HG03378 (cell line): ENCODE data around the gene TH.

ENCODE experiments used
- ATAC-seq: cut with Tn5 transposase; IDR thresholded peaks from one replicate; pipeline ENCODE4 v1.9.1; 2021; ENCODE audit warnings: mild to moderate bottlenecking, moderate library complexity; ENCODE audit not compliant: unreplicated experiment

The TH gene

DNA sequence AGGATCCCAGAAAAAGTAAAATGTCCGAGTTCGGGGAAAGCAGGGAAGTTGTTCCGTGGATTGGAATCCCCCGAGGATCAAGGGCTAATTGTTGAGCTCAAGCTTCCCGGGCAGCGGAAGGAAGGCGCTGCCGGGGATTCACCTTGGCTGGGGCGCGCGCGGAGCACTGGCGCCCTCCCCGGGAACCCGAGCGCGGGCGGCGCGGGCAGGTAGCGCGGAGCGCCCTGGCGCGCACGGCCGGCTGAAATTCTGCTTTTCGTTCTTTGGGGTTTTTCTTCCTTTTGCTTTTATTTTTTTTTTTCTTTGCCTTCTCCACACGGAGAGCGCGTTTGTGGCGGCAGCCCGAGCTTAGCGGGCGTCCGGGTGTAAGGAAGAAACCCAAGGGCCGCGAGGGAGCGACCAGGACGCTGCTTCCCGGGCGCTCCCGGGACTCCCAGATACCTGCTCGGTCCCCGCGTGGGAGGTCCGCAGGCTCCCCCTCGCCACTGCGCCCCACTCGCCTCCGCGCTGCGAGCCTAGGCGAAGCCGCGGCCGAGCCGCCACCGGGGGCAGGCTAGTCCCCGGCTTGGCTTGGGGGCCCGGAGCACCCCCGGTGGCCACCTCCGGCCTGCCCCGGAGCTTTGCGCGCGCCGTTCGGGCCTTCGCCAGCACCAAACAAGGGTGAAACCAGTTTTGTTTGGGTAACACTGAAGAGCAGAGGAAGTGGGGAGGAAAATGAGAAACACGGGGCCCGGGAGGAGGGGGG is 27.6 kb downstream of the TH start:
- no peak for ATAC-seq

DNA sequence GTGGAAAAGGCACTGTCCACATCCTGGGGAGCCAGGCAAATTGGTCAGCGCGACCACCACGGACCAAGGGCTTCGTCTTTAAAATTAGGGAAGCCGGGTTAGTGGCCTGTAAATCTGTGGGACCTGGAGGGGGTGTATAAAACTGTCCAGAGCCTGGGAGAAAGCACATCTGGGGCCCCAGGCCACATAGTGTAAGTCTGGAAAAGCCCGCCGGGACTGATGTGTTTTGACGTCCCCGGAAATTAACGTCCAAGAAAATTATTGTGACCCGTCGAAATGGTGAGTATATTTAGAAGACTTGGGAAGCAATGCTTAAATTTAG is 28.2 kb downstream of the TH start:
- ATAC-seq: no peak

DNA sequence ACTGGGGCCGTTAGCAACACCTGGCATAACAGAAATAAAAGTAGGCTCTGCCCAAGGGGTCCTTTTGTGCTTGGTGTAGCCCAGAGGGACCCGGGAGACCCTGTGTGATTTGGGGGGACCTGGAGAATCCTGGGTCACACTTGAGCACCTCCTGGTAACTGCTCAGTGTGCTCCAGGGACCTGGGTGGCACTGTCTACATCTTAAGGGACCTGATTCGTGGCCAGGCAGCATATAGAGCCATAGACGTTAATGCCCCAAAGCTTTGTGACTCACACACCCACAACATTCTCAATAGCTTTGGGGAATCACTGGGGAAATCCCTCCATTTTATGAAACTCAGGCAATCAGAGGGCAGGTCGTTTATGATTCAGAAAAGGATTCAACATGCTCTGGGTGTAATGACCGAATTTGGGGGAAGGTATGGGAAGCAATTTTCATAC is 28.8 kb downstream of the TH start:
- ATAC-seq: no peak

DNA sequence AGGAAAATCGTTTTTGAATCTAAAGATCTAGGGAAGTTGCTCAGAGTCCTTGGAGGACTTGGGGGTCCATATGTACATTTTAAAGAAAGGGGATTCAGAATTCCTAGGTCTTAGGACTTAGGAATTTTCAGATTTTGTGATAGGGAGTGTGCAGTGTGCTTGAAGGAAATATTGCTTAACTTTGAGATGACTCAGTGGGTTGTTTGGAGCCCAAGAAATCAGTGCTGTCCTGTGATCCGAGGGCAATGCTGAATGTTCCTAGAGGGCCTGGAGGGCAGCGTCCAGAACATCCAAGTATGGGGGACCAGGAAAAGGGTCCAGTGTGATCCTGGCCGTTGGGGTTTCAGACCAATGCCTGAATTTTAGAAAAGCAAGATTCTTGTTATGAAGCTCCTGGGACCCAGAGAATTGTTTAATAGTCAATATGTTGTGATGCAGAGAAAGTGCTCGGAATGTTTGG is 29.3 kb downstream of the TH start:
- ATAC-seq: no peak

DNA sequence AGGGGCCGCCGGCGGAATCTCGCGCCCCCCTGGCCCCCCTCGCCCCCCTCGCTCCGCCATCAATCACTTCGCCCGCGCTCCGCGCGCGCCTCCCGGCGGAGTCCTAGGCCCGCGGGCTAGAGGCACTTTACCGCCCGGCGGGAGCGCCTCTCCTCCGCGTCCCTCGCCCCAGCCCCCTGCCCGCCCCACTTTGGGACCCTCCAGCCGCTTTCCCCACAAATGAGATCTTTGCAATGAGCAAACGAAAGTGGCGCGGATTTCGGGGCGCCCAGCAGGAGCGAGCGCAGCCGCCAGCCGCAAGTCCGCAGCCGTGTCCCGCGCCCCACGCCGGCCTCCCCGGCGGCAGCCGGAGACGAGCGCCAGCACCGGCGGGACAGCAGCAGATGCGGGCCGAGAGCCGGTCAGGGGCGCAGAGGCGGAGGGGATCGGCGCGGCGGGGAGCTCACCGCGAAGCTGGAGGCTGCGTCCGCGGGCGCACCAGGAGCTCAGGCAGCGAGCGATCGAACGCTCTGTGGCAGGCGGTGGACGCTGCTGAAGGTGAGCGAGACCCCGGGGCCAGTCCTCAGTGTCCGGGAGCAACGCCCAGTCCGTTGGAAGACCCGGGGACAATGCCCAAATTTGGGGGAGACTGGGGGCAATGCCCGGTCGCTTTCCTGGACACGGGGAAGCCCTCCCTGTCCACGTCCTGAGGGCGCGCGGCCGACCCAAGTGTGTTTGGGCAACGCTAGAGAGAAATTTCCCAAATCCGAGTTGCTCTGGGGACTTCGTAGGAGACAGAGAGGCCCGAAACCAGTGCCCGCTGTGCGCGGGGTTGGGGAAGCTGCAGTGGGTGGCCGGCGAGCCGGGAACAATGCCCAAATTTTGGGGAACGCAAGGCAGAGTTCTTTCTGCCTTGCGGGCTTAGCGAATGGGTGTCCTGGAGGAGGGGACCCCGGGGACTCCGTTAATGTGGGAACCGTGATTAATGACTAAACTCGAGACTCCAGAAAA is 30.9 kb downstream of the TH start:
- ATAC-seq: no peak

DNA sequence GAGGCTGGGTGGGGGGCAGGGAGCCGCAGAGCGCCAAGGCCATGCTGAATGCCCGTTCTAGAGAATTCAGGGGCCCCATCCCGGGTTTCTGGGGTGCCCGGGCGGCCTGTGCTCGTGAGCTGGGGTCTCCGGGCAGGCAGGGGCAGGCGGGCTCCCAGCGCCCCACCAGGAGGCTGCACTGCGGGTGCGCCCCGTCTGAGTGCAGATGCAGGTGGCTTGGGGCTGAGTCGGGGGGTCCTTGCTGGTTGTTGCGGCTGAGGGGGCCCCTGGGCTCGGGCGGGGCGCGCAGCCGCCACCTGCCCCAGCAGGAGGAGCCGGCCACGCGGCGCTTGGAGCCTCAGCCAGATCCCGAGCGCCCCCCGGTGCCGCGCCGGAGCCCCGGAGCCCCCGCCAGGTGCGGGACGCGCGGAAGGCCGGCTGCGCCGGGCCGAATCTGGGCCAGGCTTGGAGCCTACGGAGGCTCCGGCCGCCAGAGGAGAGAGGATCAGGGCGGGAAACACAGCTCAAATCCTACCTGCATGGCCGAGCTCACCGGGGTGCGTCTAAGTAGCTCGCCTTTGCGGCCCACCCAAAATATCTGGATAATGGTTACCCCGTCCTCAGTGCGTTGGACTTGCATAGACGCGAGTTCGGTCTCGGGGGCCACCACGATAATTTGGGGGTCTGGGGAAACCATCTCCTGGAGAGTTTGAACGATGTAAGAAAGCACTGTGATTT is 31.8 kb downstream of the TH start:
- ATAC-seq: no peak

DNA sequence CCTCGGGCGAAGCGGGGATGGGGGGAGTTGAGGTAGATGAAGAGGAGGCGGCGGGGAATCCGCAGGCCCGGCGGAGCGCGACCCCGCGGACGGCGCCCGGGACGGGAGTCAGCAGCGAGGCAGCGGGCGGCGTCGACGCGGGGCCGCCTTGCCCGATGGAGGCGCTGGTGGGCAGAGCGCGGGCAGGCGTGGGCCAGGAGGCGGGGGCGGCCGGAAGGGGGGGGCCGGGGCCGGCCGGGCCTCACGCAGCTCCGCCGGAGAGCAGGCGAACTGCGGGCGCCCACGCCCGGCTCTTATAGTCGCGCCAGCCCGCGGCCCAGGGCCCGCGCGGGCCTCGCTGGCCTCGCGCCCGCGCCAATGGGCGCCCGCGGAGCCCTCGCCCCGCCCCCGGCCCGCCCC is 32.5 kb downstream of the TH start, which contains the start of gene IGF2:
Gene IGF2 (minus strand): TSS at position 267 of the 399 bp plus-strand sequence. CDS start 3,866 bp downstream, outside the sequence.
- ATAC-seq: no peak

DNA sequence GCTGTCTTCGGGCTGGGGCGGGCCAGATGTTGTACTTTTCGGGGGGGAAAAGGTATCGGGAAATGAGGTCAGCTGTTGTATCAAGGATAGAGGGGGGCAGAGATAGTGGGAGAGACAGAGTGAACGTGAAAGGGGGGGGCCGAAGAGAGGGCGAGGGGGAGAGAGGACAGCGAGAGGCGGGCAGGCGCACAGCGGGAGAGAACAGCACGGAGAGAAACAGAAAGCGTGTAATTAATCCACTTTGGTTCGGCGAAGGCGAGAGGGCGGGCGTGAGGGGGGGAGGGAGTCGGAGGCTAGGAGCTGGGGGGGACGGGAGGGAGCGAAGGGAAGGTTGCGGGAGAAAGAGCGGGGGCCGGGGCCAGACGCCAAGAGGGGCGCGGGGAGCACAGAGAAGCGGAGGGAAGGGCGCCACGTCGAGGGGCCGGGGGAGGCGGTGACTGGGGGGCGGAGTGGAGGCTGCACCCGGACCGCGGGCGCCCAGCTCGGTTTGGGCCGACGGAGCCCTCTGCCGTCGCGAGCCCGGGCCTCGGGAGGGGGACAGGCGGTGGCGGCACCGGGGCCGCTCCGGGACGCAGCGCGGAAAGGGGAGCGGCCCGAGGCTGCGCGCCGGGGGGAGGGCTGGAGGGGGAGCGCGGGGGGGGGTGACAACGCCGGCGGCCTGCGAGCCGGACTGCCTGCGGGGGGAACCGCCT is 33.0 kb downstream of the TH start:
- ATAC-seq: no peak

DNA sequence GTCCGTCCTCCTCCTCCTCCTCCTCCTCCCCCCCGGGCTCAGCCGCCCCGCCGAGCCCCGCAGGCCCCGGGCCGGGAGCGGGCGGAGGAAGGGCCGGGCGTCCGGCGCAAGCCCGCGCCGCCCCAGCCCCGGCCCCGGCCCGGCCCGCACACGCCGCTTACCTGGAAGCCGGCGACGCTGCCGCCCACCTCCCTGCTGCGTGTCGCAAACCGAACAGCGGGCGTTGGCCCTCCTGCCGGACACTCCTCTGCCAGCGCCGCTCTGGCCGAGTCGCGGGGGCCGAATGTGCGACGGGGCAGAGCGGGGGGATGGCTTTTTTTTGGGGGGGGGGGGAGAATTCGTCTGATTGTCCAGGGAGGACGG is 33.6 kb downstream of the TH start:
- no peak for ATAC-seq

DNA sequence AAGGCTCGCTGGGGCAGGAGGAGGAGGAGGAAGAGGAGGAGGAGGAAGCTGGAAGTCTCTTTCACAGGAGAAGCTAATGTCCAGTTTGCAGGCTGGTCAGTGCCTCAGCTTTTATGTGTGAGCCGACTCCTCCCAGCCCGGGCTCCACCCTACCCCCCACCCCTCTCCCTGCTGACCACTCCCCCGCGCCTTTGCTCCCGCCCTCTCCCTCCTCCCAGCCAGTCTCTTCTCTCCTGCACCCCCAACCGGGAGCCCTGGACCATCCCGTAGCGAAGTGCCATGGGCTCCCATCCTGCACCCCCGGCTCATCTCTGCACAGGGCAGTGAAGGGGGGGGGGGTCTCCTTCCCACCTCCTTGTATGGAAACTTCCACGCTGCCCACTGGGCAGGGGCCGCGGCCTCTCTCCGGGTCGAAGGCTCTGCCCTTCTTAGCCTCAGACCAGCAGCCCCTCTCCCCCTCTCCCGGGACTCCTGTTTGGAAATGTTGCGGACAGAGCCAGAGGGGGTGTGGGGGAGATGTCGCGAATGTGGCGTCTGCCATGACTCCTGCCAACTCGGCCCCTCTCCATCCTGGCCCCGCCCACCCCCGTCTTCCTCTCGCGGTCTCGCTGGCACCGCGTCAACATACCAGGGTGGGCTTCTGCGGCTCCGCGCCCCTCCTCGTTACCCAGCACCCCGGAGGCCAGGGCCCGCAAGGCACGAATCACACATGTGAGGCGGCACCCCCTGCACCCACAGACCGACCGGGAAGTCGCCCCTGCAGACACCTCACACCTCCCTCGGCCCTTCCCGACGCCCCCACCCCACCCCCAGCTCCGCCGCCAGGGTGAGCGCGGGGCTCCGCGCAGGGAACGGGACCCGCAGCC is 34.2 kb downstream of the TH start:
- no peak for ATAC-seq

DNA sequence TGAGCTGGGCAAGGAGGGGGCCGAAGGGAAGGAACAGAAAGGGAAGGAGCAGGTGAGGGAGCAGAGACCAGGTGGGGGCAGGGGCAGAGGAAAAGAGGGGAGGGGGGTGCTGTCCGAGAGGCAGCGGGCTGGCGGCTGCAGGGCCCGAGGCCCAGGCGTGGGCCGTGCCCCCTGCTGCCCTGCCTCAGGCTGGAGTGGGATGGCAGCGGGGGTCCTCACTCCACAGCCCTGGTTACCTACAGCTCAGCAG is 34.7 kb downstream of the TH start:
- no peak for ATAC-seq

DNA sequence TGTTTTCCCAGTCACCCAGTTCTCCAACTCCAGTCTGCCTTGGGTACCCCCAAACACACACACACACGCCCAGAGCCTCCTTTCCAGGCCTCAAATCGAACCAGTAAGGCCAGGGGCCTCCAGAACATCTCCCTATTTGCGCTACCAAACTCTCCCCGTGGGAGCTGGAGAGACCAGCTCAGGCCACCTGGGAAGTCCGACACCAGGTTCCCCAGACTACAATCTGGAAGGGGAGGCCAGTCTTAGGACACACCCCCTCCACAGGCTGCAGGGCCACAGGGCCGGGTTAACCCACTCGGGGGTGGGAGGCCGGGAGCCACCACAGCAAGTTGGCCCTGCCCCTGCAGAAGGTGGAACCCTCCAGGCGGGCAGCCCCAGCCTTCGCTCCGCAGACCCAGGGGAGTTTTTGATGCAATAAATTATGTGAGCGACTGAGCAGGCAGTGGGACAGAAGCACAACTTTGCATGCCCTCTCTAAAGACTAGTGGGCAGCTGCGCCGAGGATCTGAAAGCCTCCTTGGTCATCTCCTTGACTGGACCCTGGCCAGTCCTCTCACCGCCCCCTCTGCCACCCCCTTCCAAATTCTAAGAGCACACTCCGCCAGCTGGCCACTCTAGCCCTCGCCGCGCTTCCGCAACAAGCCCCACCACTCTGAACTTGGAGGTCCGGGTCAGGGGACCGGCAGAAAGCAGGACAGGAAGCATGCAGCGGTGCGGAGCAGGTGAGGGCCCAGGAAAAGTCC is 35.2 kb downstream of the TH start:
- ATAC-seq: no peak

DNA sequence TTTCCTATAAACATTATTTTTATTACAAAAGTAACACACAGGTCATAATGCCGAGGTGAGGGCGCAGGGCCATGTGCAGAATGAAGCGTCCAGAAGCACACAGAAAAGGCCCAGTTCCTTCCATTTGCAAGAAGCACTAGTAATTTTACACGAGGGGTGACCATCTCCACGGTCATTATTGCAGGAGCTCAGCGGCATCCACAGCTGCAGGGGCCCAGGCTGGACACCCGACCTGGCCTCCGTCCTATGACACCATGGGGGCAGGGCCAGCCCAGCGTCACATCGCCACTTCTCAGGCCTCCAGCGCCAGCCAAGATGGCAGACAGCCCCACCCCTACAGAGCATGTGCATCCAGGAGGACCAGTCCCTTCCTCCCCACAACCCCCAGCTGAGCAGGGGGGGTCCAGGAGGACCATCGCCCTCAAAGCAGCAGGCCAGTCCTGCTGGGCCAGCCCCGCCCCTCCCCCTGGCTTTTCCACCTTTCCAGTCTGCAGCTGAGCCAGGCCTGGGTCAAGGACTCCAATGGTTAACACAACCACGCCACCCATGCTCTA is 35.9 kb downstream of the TH start:
- no peak for ATAC-seq

DNA sequence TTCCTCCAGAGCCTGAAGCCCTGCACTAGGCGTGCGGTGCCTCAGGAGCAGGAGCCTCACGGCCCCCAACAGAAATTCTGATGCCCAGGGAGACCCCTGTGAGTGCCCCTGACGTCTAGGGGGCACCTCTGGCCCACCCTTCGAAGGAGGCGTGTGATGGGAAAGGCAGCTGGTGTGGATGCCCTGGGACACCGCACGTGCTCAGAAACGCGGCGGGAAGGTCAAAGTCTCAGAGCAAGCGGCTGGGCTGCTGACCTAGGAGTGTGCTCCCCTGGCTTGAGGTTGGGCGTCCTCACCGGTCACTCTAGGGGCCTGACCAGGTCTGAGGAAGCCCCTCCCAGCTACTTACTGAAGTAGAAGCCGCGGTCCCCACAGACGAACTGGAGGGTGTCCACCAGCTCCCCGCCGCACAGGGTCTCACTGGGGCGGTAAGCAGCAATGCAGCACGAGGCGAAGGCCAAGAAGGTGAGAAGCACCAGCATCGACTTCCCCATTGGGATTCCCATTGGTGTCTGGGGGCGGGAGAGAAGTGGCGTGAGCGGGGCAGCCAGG is 36.5 kb downstream of the TH start:
- no peak for ATAC-seq

DNA sequence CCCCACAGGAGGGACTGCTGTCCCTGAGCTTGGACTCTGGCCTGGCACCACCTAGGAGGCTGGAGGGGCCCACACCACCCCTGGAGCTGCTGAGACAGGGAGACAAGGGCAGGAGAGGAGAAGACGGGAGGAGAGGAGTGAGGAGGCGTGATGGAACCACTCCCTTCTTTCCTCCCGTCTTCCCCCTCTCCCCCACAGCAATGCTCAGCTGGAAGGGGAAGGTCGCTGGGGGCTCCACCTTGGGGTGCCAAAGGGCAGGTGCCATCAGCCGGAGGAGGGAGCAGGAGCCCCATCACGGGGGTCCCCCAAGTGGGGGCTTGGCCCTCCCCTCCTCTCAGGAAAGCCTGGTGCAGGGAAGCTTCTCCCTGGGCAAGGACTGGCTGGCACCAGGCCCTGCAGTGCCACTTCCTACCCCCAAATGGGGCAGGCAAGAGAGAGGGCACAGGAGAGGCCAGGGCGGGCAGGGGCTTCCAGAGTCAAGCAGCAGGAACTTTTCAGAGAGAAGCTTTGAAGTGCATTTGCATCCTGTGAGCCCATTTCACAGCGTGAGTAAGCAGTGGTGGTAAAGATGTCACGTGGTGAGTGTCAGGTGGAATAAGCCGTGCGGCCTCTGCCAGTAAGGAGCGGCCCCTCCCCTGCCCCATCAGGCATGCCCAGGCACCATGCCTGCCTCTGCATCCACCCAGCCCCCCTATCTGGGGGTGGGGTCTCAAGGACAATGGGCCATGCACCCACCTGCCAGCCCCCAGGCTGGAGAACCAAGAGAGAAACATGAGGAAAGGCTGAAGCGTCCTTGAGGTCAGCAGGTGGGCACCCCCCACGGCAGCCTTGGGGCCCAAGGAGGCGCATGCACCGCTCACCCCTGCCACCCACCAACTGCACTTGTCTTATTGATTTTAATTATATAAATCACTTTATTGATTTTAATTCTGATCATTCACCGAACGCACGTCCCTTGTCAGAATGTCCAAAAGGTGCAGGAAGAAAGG is 37.3 kb downstream of the TH start:
- no peak for ATAC-seq

DNA sequence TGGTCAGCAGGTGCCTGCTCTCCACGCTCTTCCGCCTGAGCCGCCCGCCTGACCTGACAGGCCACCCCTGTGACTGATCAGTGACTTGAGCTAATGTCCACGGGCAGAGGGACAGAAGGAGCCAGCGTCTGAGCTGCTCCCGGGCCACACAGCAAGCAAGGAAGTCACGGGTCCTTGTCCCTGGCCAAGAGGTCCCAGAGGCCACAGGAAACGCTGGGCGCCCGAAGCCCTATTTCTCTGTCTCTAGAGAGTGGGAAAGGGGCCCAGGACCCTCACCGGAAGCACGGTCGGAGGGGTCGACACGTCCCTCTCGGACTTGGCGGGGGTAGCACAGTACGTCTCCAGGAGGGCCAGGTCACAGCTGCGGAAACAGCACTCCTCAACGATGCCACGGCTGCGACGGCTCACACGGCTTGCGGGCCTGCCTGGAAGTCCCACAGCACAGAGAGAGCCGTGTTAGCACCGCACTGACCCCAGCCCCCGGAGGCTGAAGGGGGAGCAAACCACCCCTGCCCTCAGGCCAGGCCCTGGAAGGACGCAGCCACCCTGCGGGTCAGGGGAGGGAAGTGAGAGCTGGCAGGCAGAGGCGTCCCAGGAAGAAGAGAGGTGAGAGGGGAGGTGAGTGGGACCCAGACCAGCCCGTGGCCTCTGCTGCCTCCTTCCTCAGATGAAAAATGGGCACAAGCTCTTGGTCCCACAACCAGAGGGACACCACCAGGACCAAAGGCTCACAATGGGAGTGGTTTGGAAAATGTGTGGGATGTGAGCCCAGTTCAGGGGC is 38.2 kb downstream of the TH start:
- ATAC-seq: no peak

DNA sequence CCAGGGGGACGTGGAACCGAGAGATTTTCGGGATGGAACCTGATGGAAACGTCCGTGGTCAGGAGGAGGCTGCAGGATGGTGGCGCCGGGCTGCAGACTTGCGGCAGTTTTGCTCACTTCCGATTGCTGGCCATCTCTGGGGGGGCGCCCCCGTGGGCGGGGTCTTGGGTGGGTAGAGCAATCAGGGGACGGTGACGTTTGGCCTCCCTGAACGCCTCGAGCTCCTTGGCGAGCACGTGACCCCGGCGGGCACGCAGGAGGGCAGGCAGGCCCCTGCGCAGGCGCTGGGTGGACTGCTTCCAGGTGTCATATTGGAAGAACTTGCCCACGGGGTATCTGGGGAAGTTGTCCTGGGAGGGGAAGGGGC is 38.8 kb downstream of the TH start:
- ATAC-seq: no peak
